Smooth muscle cell (in vitro differentiated cells): Measurements from ENCODE around the gene PIK3R5. TPM values are rescaled to one million over a fixed set of nuclear protein-coding genes. Genes with fewer than 3 reads are reported as not detected.

Experiments
- DNase-seq: peaks from one replicate; lab custom pipeline; 2025; ENCODE audit not compliant: unreplicated experiment; lab: John Stamatoyannopoulos, UW
- H2AFZ ChIP-seq: fragments of 200-600 bp; sonication (generic); 2 replicates; pipeline ENCODE4 v1.6.0; 2016; ENCODE audit warnings: antibody characterized with exemption, low read depth, mild to moderate bottlenecking
- H3F3A ChIP-seq: fragments of 200-600 bp; sonication (generic); 2 replicates; pipeline ENCODE4 v1.6.0; 2017; ENCODE audit warnings: antibody characterized with exemption, low read depth
- H3K27ac ChIP-seq: fragments of 200-600 bp; sonication (generic); 2 replicates; pipeline ENCODE4 v1.5.1; 2016; ENCODE audit warnings: low read depth, mild to moderate bottlenecking
- H3K27me3 ChIP-seq: fragments of 200-600 bp; sonication (generic); 2 replicates; pipeline ENCODE4 v1.6.1; 2016; ENCODE audit warnings: low read depth, mild to moderate bottlenecking
- H3K36me3 ChIP-seq: fragments of 200-600 bp; sonication (generic); 2 replicates; pipeline ENCODE4 v1.5.1; 2016; ENCODE audit warnings: low read depth
- H3K4me1 ChIP-seq: fragments of 200-600 bp; sonication (generic); 2 replicates; pipeline ENCODE4 v1.5.1; 2016; ENCODE audit warnings: low read depth
- H3K4me2 ChIP-seq: fragments of 200-600 bp; sonication (generic); 2 replicates; pipeline ENCODE4 v1.6.0; 2016; ENCODE audit warnings: mild to moderate bottlenecking
- H3K4me3 ChIP-seq: fragments of 200-600 bp; sonication (generic); 2 replicates; pipeline ENCODE4 v1.5.1; 2016; ENCODE audit warnings: mild to moderate bottlenecking
- H3K79me2 ChIP-seq: fragments of 200-600 bp; sonication (generic); 2 replicates; pipeline ENCODE4 v1.6.0; 2016; ENCODE audit warnings: low read depth, mild to moderate bottlenecking
- H3K9ac ChIP-seq: fragments of 200-600 bp; sonication (generic); 2 replicates; pipeline ENCODE4 v1.6.0; 2016; ENCODE audit warnings: low read depth
- H3K9me3 ChIP-seq: fragments of 200-600 bp; sonication (generic); replicated peaks from 2 replicates; pipeline ENCODE4 v1.5.1; 2016; ENCODE audit warnings: low read depth
- H4K20me1 ChIP-seq: fragments of 200-600 bp; sonication (generic); 2 replicates; pipeline ENCODE4 v1.6.0; 2016; ENCODE audit warnings: low read depth
- CTCF ChIP-seq: fragments of 200-600 bp; sonication (generic); IDR thresholded peaks from 2 replicates; pipeline ENCODE4 v1.5.1; 2017; ENCODE audit warnings: borderline replicate concordance, mild to moderate bottlenecking, antibody characterized with exemption; ENCODE audit not compliant: insufficient read depth, poor library complexity, severe bottlenecking
- WGBS: methylation state at CpG from one replicate; pipeline ENCODE4 v1.1.7; 2016; ENCODE audit warnings: low lambda C conversion rate; 5-methylcytosine and 5-hydroxymethylcytosine counted together
- polyA plus RNA-seq: library from polyadenylated mRNA; unstranded; fragments of >200 nt; fragmentation: Nextera tagmentation; extraction: Ambion mirVana; gene quantifications from 2 replicates; pipeline ENCODE4 v1.2.1, GENCODE V29; 2016
- total RNA-seq: library from RNA; depleted of rRNA; stranded (reverse); fragments of >200 nt; gene quantifications from 2 replicates; pipeline ENCODE4 v1.2.3, GENCODE V29; 2014

The PIK3R5 gene
- total and polyA plus RNA-seq, 2 experiments from 2014 or later = not detected

GRCh38 chr17:8893059-8893458 is 72.4 kb downstream of the PIK3R5 start:
- Histone ChIP-seq H3K79me2 (no peaks in the 10 kb centered on the region), H3K4me1 (peaks cover 8% of the 10 kb centered on the region), H3K9ac (no peak overlapping the region), H3K9me3 (no peaks in the 10 kb centered on the region), H3F3A (no peaks in the 10 kb centered on the region), H3K27ac (no peak overlapping the region), H3K4me2 (no peak overlapping the region), H3K36me3 (no peaks in the 10 kb centered on the region), H3K4me3 (no peak overlapping the region), H2AFZ (no peak overlapping the region), H3K27me3 (peaks cover 5% of the 10 kb centered on the region), H4K20me1 (no peaks in the 10 kb centered on the region)
- TF ChIP-seq CTCF = no peak
- DNase-seq = no peak
- WGBS = 95% methylated on average over 3 of the region's 3 CpGs

- Histone ChIP-seq H3K36me3 (no peaks in the 10 kb centered on the region), H3K79me2 (no peaks in the 10 kb centered on the region), H3K27ac (no peak overlapping the region), H3K27me3 (no peaks in the 10 kb centered on the region), H3K4me1 (peaks cover 8% of the 10 kb centered on the region), H4K20me1 (no peaks in the 10 kb centered on the region), H3K9ac (no peak overlapping the region), H3K9me3 (no peaks in the 10 kb centered on the region), H3F3A (no peaks in the 10 kb centered on the region), H3K4me2 (no peak overlapping the region), H2AFZ (no peak overlapping the region), H3K4me3 (no peak overlapping the region)
- TF ChIP-seq CTCF = no peak
- 48% methylated on average over 6 of the region's 6 CpGs for WGBS
- no peak for DNase-seq
These were observed 73.2 kb downstream of the PIK3R5 start for GRCh38 chr17:8892338-8892690.

GRCh38 chr17:8890671-8891070 is 74.8 kb downstream of the PIK3R5 start:
- peaks cover 8% of the 10 kb centered on the region for H3K4me1 ChIP-seq
- H3K9ac ChIP-seq = no peak overlapping the region
- no peaks in the 10 kb centered on the region for H3K27me3 ChIP-seq
- no peaks in the 10 kb centered on the region for H3F3A ChIP-seq
- H3K4me3 ChIP-seq = no peak overlapping the region
- 93% methylated on average over 12 of the region's 12 CpGs for WGBS
- no peak for DNase-seq
- H3K36me3 ChIP-seq = no peaks in the 10 kb centered on the region
- no peak overlapping the region for H3K27ac ChIP-seq
- H2AFZ ChIP-seq = no peak overlapping the region
- H4K20me1 ChIP-seq = no peaks in the 10 kb centered on the region
- H3K79me2 ChIP-seq = no peaks in the 10 kb centered on the region
- H3K9me3 ChIP-seq = no peaks in the 10 kb centered on the region
- H3K4me2 ChIP-seq = no peak overlapping the region
- no peak for TF ChIP-seq CTCF

GRCh38 chr17:8889458-8890210 is 75.9 kb downstream of the PIK3R5 start:
- H2AFZ ChIP-seq = no peak overlapping the region
- H3K27me3 ChIP-seq = no peaks in the 10 kb centered on the region
- peaks cover 6% of the 10 kb centered on the region for H3K4me1 ChIP-seq
- no peaks in the 10 kb centered on the region for H3K9me3 ChIP-seq
- no peaks in the 10 kb centered on the region for H3K79me2 ChIP-seq
- H3K4me2 ChIP-seq = no peak overlapping the region
- DNase-seq = no peak
- H3K27ac ChIP-seq = no peak overlapping the region
- H3K9ac ChIP-seq = no peak overlapping the region
- WGBS = 89% methylated on average over 14 of the region's 14 CpGs
- no peaks in the 10 kb centered on the region for H3F3A ChIP-seq
- no peaks in the 10 kb centered on the region for H3K36me3 ChIP-seq
- TF ChIP-seq CTCF = no peak
- H4K20me1 ChIP-seq = no peaks in the 10 kb centered on the region
- no peak overlapping the region for H3K4me3 ChIP-seq
